CD4-positive, alpha-beta T cell treated with Interleukin-17A for 4 hours (primary cell): ENCODE measurements around the gene DNASE1L3.
A peak's percentile ranks its signal among the peaks of the same experiment; 100 is the strongest.

Experiments
- DNase-seq: peaks from one replicate; pipeline ENCODE4 v3.0.0-alpha.2; 2020; ENCODE audit warnings: mixed read lengths

Gene DNASE1L3

GRCh38 chr3:58198804-58199203 lies 12.0 kb downstream of the DNASE1L3 start:
- no peak for DNase-seq

- DNase-seq, result no peak
Measured at GRCh38 chr3:58198362-58198761, 12.4 kb downstream of the DNASE1L3 start.

- no peak for DNase-seq
Measured at GRCh38 chr3:58197588-58197987, 13.2 kb downstream of the DNASE1L3 start.

DNA sequence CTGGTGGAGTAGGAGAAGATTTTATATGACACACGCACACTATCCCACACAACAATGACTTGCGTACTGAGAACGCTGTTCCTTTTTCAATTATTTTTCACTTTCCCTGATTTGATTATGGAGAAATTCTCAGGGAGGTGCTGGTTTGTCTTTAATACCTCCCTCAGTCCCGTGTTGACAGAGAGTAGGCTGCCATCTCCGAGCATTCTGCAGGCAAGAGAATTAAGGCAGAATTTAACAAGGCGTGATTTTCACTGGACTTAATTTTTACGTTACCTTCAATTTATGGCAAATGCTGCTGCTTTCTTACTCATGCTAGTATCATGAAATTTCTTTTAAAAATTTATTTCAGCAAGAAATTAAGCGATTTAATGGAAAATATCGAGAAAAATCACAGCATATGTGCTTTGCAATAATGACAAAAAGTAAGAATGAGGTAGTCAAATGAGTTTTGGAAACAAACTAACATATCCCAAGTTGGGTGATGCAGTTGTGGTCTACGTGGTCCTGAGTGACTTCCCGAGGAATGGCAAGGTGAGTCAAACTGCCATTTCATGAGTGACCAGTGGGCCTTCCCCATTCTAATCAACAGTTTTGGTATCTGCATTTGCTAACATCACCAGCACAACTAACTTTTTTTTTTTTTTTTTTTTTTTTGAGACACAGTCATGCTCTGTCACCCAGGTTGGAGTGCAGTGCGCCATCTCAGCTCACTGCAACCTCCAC lies 16.9 kb downstream of the DNASE1L3 start:
- no peak for DNase-seq

DNA sequence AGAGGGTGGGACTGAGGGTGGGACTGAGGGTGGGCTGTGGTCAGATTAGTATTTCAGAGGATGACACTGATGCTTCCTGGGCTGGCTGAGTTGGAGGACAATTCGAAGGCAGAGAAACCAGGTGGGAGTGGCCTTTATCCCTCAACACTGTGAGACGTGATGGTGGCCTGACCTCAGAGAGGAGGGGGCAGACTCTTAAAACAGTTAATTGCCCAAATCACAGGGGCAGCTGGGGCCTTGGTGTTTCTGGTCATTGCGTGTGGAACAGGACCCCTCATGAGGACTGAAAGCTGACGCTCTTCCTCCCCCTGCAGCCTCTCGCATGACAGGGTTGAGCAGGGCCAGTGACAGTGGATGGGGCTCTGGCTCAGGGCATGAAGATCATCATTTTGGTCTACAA lies 18.7 kb downstream of the DNASE1L3 start:
- DNase-seq, result no peak

DNA sequence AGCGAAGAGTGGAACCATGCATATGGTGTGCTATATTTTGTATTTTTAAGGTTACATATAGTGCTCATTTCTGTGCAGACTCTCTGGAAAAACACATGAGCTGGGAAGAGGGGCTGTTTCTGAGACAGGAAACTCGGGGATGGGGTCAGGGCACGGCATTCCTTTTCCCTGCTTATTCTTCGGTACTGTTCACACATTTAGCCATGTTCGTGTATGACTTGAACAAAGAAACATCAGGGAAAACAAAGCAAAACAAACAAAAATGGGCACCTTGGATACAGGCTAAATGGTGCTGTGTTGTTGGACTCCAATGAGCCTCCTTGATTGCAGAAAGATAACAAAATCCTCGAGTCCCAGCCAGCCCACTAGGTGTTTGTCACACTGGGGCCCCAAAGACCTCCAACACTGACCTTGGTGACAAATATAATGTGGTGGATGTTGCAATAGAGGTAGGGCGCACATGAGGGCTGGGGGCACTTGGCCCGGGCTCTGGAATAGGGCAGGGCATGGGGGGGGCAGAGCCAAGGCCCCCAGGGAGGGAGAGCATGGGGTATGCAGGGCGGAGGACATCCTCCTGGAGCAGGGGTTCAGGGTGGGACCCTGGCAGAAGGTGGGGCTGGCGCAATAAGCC lies 19.3 kb downstream of the DNASE1L3 start:
- no peak for DNase-seq

- DNase-seq, result no peak
Measured at GRCh38 chr3:58190882-58191281, 19.9 kb downstream of the DNASE1L3 start.

GRCh38 chr3:58190291-58190690 lies 20.5 kb downstream of the DNASE1L3 start:
- no peak for DNase-seq

GRCh38 chr3:58189691-58190090 lies 21.1 kb downstream of the DNASE1L3 start:
- DNase-seq, result no peak

- DNase-seq, result no peak
Measured at GRCh38 chr3:58188921-58189451, 21.8 kb downstream of the DNASE1L3 start.

DNA sequence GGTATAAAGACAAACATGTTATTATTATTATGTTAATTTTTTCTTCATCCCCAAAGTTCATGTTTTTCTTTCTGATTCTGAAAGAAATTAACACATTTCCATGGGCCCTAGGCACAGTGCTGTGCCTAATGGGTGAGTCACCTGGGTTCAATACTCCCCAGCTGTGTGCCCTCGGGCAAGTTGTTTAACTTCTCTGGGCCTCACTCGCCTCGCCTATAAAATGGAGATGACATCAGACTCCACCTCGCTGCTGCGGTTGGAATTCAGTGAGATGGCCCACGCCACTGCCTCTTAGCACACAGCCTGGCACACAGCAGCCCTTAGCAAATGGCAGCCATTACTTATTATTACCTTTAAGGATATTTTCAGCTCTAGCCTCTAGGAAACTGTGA lies 22.6 kb downstream of the DNASE1L3 start:
- DNase-seq, result no peak

DNA sequence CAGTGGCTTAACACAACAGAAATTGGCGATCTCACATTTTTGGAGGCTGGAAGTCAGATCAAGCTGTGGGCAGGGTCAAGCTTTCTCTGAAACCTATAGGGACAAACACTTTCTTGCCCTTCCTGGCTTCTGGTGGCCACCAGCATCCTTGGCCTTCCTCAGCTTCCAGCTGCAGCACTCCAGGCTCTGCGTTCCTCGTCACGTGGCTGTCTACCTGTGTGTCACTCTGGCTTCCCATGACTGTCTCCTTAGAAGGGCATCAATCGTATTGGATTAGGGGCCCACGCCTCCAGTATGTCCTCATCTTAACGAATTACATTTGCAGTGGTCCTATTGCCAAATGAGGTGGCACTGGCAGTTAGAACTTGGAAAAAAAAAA lies 25.8 kb downstream of the DNASE1L3 start:
- no peak for DNase-seq

DNA sequence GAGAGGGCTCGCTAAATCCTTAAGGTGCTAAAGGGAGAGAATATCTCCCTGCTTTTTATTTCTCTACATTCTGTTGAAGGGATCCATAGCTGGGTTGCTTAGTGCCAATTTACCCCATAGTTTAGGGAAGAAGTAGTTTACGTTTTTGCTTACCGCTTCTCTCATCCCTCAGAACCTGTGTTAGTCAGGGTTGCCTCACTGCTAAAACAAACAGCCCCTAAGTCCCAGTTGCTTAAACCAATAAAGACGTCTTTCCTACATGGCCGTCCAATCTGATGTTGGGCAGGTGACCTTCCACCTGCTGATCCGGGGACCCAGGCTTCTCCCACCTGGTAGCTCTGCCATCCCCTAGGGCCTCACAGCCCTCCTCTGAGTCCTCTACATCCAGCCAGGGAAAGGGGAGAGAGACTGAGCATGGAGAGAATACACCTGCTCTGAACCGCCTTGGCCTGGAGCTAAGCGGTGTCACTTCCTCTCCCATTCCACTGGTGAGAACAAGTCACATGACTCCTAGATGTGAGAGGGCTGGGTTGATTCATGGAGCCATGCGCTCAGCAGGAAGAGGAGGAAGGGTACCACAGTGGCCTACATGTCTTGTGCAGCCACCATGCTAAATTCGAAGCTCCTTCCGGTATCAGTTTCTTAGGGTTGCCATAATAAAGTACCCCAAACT lies 26.3 kb downstream of the DNASE1L3 start:
- DNase-seq, result no peak

- DNase-seq, result no peak
Measured at GRCh38 chr3:58183891-58184290, 26.9 kb downstream of the DNASE1L3 start.

GRCh38 chr3:58183221-58183620 lies 27.6 kb downstream of the DNASE1L3 start:
- no peak for DNase-seq

DNA sequence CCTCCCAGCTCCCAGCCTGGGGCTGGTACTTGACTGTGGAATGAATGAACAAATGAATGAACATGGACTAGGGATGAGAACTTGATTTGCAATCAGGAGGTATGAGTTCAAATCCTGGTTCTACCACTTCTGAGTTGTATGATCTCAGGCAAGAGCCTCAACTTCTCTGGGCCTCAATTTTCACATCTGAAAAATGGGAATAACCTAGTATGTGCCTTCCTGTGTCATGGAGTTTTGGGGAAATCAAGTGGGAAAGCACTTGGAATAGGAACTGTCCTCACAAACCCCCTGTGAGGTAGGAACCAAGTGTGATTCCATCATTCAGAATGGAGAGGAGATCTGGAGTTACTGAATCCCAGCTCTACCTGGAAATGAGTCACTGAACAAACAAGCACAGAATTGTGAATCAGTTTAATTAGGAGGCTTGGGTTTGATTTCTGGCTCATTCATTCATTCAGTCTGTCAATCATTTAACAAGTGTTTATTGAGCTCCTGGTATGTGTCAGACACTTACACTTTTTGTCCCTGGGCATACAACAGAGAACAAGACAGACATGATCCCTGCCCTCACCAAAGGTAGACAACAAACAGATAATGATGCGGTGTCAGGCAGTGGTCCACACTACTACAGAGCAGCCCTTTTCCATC lies 29.7 kb downstream of the DNASE1L3 start:
- no peak for DNase-seq

DNA sequence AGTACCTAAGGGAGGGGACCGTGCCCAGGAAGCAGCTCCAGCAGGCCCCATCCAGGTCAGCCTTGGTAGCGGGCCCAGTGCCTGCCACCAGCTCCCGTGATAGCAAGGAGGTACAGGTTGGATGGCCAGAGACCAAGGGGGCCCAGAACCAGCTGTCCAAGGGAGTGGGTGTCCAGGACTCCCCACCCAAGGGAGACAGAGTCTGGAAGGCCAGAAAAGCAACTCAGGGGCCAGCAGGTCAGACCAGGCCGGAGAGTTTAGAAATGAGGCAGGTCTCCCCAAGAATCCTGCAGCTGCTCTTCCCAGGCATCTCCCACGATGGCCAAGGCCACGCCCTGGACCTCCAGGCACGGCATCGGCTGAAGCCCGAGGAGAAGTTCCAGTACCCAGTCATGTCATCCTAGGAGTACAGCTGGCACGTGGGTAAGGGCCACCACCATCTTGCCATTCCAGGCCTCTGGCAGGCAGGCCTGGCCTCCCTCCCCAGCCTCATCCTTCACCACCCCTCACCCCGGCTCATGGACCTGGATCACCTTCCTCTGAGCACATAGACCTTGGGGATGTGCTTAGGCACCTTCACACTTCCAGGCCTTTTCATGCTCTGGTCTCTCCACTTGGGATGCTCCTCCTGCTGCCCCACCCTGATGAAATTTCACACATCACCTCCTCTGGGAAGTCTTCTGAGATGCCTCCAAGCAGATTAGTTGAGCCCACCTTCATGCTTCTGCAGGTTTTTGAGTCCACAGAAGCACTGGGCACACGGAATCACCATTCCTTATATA lies 30.5 kb downstream of the DNASE1L3 start:
- DNase-seq, result no peak

DNA sequence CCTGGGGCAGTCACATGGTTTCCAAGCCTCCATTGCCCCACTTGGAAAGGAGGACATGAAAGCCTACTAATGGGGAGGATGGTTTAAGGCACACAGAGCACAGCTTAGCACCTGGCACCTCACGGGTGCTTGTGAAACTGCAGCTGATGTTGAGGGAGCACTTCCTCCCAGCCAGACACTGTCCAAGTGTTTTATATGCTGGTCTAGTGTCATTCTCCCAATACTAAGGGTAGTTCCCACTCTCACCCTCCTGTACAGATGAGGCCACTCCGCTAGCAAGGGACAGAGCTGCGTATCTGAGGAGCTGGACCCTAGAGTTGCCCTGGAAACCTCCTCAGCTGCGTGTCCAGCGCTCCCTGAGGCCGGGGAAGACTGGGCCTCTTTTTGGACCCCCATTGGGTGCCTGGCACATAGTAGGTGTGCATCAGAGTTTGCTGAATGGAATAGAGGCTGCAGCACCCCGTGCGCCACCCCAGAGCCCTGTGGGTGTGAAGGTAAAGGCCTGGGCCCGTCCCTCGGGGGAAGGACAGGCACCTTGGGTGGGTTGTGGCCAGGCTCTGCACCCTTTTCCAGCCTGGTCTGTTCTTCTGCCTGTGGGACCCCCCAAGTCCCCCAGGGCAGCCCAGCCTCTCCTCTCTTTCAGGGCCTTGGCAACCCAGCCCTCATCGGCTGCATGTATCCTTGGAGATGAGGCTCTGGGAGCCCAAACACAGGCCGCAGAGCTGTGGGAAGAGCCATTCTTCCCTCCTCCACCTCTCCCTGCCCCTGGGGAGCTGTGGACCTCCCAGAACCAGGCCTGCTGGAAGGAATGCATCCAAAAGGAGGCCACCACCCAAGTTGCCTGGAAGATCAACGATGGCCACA lies 31.3 kb downstream of the DNASE1L3 start:
- no peak for DNase-seq

- no peak for DNase-seq
Measured at GRCh38 chr3:58178528-58179234, 32.1 kb downstream of the DNASE1L3 start.

- DNase-seq, result peak; percentile 95
Measured at GRCh38 chr3:58177747-58178527, 32.8 kb downstream of the DNASE1L3 start.
